ENCODE data around the gene IQCM. TPM values are rescaled to one million over a fixed set of nuclear protein-coding genes. Genes with fewer than 3 reads are reported as not detected.

The IQCM gene
- total RNA-seq, 1 donor from 2014 or later, result not detected

- ChIA-PET POLR2A (no interaction called here), CTCF (no interaction called here)
- intact Hi-C loops (cut with micrococcal nuclease), result no loop called here
- no peaks in the 10 kb centered on the region for H3K4me1 Mint-ChIP-seq
- H3K36me3 Mint-ChIP-seq (ENCODE audit: low read depth), result no peaks in the 10 kb centered on the region
- TF ChIP-seq, protein P1, sequence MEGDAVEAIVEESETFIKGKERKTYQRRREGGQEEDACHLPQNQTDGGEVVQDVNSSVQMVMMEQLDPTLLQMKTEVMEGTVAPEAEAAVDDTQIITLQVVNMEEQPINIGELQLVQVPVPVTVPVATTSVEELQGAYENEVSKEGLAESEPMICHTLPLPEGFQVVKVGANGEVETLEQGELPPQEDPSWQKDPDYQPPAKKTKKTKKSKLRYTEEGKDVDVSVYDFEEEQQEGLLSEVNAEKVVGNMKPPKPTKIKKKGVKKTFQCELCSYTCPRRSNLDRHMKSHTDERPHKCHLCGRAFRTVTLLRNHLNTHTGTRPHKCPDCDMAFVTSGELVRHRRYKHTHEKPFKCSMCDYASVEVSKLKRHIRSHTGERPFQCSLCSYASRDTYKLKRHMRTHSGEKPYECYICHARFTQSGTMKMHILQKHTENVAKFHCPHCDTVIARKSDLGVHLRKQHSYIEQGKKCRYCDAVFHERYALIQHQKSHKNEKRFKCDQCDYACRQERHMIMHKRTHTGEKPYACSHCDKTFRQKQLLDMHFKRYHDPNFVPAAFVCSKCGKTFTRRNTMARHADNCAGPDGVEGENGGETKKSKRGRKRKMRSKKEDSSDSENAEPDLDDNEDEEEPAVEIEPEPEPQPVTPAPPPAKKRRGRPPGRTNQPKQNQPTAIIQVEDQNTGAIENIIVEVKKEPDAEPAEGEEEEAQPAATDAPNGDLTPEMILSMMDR (IDR thresholded peaks at IDR 0.05), result no peak
- ATAC-seq (ENCODE audit: low read depth) (no peak), DNase-seq (no peak)
- H3K4me3 Mint-ChIP-seq, result no peak overlapping the region
- H3K27ac Mint-ChIP-seq, result no peak overlapping the region
- H3K27me3 Mint-ChIP-seq, result no peaks in the 10 kb centered on the region
- H3K9me3 Mint-ChIP-seq, result no peaks in the 10 kb centered on the region
Observed at GRCh38 chr4:149823769-149824221, 8.2 kb upstream of the IQCM start.

- ChIA-PET POLR2A (no interaction called here), CTCF (no interaction called here)
- ATAC-seq (ENCODE audit: low read depth), result no peak
- Mint-ChIP-seq H3K4me1 (no peaks in the 10 kb centered on the region), H3K36me3 (ENCODE audit: low read depth) (no peaks in the 10 kb centered on the region), H3K9me3 (peaks cover 12% of the 10 kb centered on the region), H3K27me3 (no peaks in the 10 kb centered on the region), H3K4me3 (no peak overlapping the region), H3K27ac (no peak overlapping the region)
- no peak for DNase-seq
- intact Hi-C loops (cut with micrococcal nuclease), result no loop called here
- TF ChIP-seq, protein P1 (IDR thresholded peaks at IDR 0.05), result no peak
Observed at GRCh38 chr4:149801416-149801815, 14.2 kb downstream of the IQCM start.

GRCh38 chr4:149799546-149799945 is 16.1 kb downstream of the IQCM start:
- TF ChIP-seq, protein P1 (IDR thresholded peaks at IDR 0.05), result no peak
- H3K27me3 Mint-ChIP-seq, result no peaks in the 10 kb centered on the region
- H3K9me3 Mint-ChIP-seq, result peaks cover 12% of the 10 kb centered on the region
- POLR2A ChIA-PET, result no interaction called here
- intact Hi-C loops (cut with micrococcal nuclease), result no loop called here
- CTCF ChIA-PET, result no interaction called here
- ATAC-seq (ENCODE audit: low read depth), result no peak
- no peaks in the 10 kb centered on the region for H3K36me3 Mint-ChIP-seq (ENCODE audit: low read depth)
- no peak for DNase-seq
- no peak overlapping the region for H3K4me3 Mint-ChIP-seq
- no peaks in the 10 kb centered on the region for H3K4me1 Mint-ChIP-seq
- H3K27ac Mint-ChIP-seq, result no peak overlapping the region

DNA sequence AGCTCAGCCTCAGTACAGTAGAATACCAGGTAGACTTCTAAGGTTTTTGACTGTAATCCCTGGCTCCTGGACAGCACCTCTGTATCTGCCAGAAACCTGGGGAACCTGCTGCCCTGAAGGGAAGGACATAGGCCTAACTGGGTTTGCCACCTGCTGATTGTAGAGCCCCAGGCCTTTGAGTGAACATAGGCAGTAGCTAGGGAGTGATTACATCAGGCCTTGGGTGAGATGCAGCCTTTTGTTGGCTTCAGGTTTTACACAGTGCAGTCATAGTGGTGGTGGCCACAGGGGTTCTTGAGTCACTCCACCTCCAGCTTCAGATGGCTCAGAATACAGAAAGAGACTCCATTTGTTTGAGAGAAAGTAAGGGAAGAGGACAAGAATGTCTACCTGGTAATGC is 19.3 kb downstream of the IQCM start:
- ATAC-seq (ENCODE audit: low read depth) (no peak), DNase-seq (no peak)
- no peak overlapping the region for H3K27ac Mint-ChIP-seq
- intact Hi-C loops (cut with micrococcal nuclease), result no loop called here
- ChIA-PET CTCF (no interaction called here), POLR2A (no interaction called here)
- no peaks in the 10 kb centered on the region for H3K36me3 Mint-ChIP-seq (ENCODE audit: low read depth)
- no peaks in the 10 kb centered on the region for H3K27me3 Mint-ChIP-seq
- TF ChIP-seq, protein P1 (IDR thresholded peaks at IDR 0.05), result no peak
- no peaks in the 10 kb centered on the region for H3K4me1 Mint-ChIP-seq
- no peak overlapping the region for H3K4me3 Mint-ChIP-seq
- H3K9me3 Mint-ChIP-seq, result peaks cover under 1% of the 10 kb centered on the region

DNA sequence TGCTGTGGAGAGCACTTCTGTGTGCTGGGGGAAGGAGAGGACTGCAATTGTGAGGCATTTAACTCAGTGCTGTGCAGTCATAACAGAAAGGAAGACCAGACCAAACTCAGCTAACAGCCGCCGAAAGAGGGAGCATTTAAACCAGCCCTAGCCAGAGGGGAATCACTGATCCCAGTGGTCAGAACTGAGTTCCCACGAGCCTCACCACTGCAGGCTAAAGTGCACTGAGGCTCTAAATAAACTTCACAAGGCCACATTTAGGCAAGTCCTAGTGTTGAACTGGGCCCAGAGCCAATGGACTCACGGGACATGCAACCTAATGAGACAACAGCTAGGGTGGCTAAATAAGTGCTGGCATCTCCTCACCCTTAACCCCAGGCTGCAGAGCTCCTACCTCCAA is 20.4 kb downstream of the IQCM start:
- intact Hi-C loops (cut with micrococcal nuclease), result no loop called here
- POLR2A ChIA-PET, result no interaction called here
- H3K27me3 Mint-ChIP-seq, result no peaks in the 10 kb centered on the region
- no peak overlapping the region for H3K27ac Mint-ChIP-seq
- CTCF ChIA-PET, result no interaction called here
- TF ChIP-seq, protein P1 (IDR thresholded peaks at IDR 0.05), result no peak
- ATAC-seq (ENCODE audit: low read depth) (no peak), DNase-seq (no peak)
- H3K4me3 Mint-ChIP-seq, result no peak overlapping the region
- no peaks in the 10 kb centered on the region for H3K36me3 Mint-ChIP-seq (ENCODE audit: low read depth)
- no peaks in the 10 kb centered on the region for H3K4me1 Mint-ChIP-seq
- no peaks in the 10 kb centered on the region for H3K9me3 Mint-ChIP-seq
